ENCODE measurements around the gene FBXL4.

FBXL4 gene

DNA sequence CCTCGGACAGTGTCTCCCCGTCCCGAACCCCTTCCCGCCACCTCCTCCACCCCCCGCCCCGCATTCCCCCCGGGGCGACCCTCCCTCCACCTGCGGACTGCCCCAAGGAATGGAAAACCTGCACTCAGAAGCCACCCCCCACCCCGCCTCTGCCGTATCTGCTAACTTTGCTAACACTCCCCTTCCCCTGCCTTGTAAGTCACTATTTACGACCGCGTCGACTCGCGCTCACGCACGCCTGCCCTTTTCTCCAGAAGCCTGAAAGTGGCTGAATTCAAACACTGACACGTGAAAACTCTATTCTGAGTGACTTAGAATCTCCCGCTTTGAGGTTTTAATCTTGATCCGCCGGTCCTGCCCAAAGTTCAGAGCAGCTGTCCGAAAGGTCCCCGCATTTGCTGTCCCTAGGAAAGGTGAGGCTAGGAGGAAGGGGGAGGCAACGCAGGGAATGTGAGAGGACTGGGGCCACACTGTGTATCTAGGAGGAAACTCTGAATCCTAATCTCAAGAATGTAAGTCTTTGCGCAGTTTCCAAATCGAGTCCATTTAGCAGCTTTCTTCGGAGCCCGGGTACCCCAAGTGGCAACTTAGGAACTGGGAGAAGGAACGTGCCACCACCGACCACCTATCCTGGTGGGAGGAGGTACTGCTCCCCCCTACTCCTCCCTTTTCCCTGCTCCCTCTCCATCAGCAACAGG is 122.7 kb downstream of the FBXL4 start:
- no peak for DNase-seq (ENCODE audit: low read depth in 2 of 2)

DNA sequence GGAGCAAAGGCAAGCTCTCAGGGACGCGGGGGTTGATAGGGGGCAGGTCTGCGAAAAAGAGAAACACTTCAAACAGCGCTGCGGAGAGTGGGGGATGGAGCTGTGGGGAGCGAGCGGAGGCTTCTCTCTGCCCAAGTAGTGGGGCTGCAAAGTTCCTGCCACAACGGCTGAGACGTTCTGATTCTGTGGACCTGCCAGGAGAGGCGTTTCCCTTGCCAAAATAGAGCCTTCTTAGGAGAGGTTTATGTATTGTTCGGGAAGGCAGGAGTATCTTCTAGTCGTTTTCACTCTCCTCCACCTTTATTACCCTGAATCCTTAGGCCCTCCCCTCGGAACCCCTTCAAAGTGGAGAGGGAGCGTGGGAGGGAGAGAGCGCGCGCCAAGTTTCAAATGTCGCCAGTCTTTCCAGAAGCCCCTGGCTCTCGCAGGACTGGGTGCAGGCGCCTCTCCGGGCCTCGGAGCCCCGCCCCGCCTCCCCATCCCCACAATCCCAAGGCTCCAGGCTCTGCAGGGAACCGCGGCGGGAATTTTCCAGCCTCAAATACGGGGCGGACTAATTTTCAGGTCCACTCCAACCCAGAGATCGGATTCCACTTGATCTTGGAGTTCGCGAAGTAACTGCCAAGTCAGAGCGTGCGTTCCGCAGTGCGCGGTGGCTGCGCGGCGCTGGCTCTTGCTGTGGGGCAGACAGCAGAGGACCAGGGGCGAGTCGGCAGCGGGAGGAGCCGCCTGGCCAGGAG is 123.4 kb downstream of the FBXL4 start:
- DNase-seq (ENCODE audit: low read depth in 2 of 2), result no peak

DNA sequence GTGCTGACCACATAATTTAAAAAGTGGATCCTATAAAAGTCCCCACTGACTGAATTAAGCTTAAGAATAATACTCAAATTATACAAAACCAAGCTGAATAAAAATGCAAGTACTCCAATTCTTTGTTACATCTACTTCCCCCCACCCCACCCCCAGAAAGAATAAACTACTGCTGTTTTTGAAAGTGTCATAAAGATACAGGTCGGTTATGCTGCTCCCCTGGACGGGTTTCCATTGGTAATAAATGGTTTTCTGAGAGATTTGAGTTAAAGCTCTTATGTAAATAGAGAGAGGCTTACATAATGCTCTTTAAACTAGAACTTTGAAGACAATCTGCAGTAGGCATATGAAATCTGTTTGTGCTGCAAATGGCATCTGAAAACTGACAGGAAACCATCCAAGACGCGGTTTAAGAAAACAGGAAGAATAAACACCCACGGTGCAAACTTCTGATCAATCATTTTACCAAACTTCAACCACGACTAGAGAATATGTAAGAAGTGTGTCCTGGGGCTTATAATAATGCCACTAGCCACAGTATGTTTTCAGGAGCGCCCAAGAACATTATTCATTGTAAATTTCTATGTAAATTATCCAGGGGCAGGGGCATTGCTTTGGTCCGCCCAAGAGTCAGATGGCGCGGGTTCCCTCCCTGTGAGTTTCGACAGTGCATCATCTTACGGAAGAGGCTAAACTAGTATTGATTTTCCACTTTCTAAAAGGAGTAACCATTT is 124.2 kb downstream of the FBXL4 start:
- no peak for DNase-seq (ENCODE audit: low read depth in 2 of 2)

DNA sequence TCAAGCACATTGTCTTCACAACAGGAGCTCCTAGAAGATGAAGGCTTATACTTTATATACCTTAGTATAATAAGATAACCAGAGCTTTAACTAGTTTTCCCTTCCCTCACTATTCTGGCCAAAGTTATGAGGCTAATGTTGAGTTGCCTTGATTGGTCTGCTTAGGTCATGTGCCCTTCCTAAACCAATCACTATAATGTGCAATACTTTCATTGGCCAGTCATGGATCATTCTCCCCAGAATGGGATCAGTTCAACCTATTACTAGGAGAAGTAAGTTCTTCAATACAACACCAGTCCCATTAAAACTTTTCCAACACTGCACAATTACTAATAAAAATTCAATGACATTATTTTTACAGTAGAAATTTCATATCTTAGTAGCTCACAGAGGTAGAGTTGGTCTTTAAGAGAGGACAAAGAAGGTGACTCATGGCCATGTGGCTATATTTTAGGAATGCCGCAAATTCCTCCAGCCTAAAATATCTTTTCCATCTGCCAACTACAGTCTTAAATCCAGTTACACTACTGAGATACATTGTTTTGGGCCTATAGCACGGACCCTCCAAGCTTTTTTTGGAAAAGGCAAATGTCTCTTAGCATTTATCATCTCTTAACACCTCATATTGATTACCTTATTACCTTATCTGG is 125.9 kb downstream of the FBXL4 start:
- no peak for DNase-seq (ENCODE audit: low read depth in 2 of 2)
